Measurements from ENCODE around the gene ZNF615.
"Not testable (repeated sequence)": the region's sequence is repeated elsewhere in the genome, so short reads cannot be mapped to it uniquely, and the experiment has no call there.

Gene ZNF615

DNA sequence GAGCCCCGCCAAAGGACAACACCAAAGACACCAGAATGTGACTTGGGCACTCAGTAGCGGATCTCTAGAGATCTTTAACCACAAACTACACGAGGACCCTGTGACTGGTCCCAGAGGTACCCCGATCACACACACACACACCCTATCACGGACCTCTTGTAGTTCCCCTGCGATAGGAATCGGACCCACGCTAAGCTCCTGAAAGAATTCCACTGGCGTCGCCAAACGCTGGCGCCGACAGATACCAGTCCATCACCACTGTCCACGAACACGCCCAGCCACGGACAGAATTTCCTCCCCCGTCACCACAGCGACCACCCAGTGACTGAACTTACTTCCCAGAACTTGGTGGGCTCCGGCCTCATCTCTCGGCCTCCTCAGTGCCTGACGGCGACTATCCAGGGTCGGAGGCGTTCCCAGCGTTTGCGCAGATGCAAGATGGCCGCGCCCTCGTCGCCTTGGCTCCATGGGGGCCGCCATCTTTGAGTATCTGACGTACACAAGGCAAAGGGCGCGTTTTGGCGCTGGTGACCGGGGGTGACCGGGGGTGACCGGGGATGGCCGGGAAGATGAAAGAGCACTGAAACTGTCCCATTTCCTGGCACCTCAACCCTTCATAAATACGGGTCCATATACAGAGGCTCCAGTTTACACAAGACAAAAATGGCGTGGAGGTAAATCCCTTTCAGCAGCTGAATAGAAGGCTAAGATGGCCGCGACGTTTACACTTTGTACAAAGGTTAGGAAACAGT is at the start of gene ZNF615:
ZNF615 (minus strand) TSS at position 406 of the 752 bp plus-strand sequence. CDS start 4,500 bp downstream, outside the sequence.
- Histone ChIP-seq H3K9ac (ENCODE audit: low read depth, low read length) (peak within 1 kb of the TSS; percentile 96), H3K4me1 (ENCODE audit: insufficient read depth, low read length) (no peaks in the 10 kb centered on the region), H3K9me3 (ENCODE audit: control insufficient read depth, insufficient read depth, low read length) (no peaks in the 10 kb centered on the region; the same call in 1 of the 2 replicates), H3K36me3 (ENCODE audit: insufficient read depth, low read length) (0 out of 2 replicates have a peak, but pooled peaks cover 3% of the 10 kb centered on the region)

DNA sequence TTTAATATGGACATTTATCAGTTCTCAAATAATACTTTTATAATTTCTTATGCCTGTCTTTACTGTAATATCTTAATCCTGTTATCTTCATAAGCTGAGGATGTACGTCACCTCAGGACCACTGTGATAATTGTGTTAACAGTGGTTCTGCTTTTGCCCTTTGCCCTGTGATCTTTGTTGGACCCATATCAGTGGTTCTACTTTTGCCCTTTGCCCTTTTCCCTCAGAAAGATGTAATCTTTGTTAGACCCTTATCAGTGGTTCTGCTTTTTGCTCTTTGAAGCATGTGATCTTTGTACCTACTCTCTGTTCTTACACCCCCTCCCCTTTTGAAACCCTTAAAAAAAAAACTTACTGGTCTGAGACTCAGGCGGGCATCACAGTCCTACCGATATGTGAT is 48.5 kb upstream of the ZNF615 start:
- H3K36me3 ChIP-seq (ENCODE audit: insufficient read depth, low read length); H3K4me1 ChIP-seq (ENCODE audit: insufficient read depth, low read length); H3K9ac ChIP-seq (ENCODE audit: low read depth, low read length): not testable (repeated sequence)
- peaks cover 11% of the 10 kb centered on the region; the same call in 1 of the 2 replicates for H3K9me3 ChIP-seq (ENCODE audit: control insufficient read depth, insufficient read depth, low read length)

DNA sequence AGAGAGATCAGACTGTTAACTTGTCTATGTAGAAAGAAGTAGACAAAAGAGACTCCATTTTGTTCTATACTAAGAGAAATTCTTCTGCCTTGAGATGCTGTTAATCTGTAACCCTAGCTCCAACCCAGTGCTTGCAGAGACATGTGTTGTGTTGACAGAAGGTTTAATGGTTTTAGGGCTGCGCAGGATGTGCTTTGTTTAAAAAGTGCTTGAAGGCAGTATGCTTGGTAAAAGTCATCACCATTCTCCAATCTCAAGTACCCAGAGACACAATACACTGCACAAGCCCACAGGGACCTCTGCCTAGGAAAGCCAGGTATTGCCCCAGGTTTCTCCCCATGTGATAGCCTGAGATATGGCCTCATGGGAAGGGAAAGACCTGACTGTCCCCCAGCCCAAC is 43.7 kb upstream of the ZNF615 start:
- not testable (repeated sequence) for H3K4me1 ChIP-seq (ENCODE audit: insufficient read depth, low read length); H3K9ac ChIP-seq (ENCODE audit: low read depth, low read length); H3K36me3 ChIP-seq (ENCODE audit: insufficient read depth, low read length); H3K9me3 ChIP-seq (ENCODE audit: control insufficient read depth, insufficient read depth, low read length)

DNA sequence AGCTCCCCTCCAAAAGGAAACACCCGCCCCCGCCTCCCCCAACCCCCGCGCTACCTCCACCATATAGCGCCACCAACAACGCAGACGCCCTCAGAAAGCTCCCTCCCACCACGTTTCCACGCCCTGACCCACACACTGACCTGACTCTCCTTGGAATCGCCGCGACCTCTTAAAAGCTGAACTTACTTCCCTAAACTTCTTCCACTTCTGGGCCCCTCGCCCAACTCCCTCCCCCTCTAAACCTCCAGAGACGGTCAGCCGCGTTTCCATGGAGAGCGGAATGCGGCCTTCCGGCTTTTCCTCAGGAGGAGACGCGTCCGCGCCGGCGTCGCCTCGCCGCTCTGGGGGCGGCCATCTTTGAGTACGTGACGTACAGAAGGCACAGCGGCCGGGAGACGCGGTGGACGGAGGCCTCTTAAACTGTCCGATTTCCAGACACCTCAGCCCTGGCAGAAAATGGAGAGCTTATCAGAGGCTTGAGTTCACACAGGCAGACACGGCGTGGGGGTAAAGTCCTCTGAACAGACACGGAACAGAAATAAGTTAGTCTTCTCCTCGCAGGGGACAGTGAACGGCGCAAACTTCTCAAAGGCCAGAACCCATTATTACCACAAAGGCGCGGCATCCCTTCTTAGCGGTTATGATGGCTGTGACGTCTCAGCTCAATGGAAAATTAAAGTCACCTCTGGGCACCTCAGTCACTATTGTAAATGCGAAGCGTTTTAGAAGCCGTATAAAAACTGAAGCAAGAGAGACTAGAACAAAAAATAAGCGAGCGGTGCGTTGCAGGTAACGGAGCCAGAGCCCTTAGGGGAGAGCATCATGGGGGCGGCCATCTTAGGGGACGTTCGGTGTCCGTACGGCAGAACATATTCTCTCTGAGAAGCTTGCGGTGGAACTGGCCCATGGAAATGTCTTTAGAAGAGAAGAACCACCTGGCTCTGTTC is 40.8 kb upstream of the ZNF615 start, which contains the start of gene ZNF432:
ZNF432 (minus strand) TSS at position 284 of the 947 bp plus-strand sequence. CDS start 1,970 bp downstream, outside the sequence.
- Histone ChIP-seq H3K9me3 (ENCODE audit: control insufficient read depth, insufficient read depth, low read length) (no peaks in the 10 kb centered on the region), H3K9ac (ENCODE audit: low read depth, low read length) (peak within 1 kb of the TSS; percentile 81), H3K4me1 (ENCODE audit: insufficient read depth, low read length) (no peaks in the 10 kb centered on the region), H3K36me3 (ENCODE audit: insufficient read depth, low read length) (no peaks in the 10 kb centered on the region)

DNA sequence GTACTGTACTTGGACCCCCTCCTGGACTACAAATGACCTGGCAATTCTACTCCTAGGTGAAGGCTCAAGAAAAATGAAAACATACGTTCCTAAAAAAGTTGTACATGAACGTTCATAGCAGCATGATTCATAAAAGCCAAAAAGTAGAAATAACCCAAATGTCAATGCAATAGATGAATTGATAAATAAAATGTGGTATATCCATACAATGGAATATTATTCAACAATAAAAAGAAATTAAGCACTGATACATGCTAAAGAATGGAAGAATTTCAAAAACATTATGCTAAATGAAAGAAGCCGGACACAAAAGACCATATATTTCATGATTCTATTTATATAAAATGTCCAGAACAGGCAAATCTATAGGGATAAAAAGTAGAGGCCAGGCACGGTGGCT is 31.2 kb upstream of the ZNF615 start:
- peaks cover 18% of the 10 kb centered on the region for H3K9me3 ChIP-seq (ENCODE audit: control insufficient read depth, insufficient read depth, low read length)
- no peaks in the 10 kb centered on the region for H3K4me1 ChIP-seq (ENCODE audit: insufficient read depth, low read length)
- no peak overlapping the region for H3K9ac ChIP-seq (ENCODE audit: low read depth, low read length)
- H3K36me3 ChIP-seq (ENCODE audit: insufficient read depth, low read length), result peaks cover 18% of the 10 kb centered on the region; the same call in 1 of the 2 replicates

DNA sequence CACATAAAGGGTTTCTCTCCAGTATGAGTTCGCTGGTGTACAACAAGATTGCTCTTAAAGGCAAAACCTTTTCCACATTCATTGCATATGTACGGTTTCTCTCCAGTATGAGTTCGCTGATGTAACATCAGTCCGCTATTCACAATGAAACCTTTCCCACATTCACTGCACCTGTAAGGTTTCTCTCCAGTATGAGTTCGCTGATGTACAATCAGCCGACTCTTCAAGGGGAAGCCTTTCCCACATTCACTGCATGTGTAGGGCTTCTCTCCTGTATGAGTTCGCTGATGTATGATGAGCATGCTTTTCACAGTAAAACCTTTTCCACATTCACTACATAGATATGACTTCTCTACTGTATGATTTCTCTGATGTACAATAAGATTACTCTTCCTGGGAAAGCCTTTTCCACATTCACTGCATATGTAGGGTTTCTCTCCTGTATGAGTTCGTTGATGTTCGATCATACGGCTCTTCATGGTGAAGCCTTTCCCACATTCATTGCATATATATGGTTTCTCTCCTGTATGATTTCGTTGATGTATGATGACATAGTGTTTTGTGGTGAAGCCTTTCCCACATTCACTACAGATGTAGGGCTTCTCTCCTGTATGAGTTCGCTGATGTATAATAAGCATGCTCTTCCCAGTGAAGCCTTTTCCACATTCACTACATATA is 26.2 kb upstream of the ZNF615 start:
- Histone ChIP-seq H3K9ac (ENCODE audit: low read depth, low read length) (no peak overlapping the region), H3K9me3 (ENCODE audit: control insufficient read depth, insufficient read depth, low read length) (peaks cover 29% of the 10 kb centered on the region), H3K4me1 (ENCODE audit: insufficient read depth, low read length) (no peaks in the 10 kb centered on the region), H3K36me3 (ENCODE audit: insufficient read depth, low read length) (peaks cover 20% of the 10 kb centered on the region; the same call in 1 of the 2 replicates)

DNA sequence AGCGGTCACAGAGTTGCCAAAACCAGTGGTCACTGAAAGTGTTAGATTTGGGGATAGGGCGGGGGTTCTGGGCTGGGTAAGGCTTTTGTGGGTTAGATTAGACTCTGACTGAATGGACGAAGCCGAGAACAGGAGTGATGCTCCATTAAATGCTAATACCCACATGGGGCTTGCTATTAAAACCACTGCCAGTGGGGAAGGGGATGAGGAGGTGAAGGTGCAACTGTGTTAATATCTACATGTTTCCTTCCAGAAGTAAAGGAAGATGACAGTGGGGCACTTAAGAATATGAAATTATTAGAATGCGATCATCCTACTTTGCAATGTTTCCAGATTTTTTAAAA is 20.7 kb upstream of the ZNF615 start:
- Histone ChIP-seq H3K9me3 (ENCODE audit: control insufficient read depth, insufficient read depth, low read length) (peaks cover 6% of the 10 kb centered on the region), H3K36me3 (ENCODE audit: insufficient read depth, low read length) (peaks cover 18% of the 10 kb centered on the region; the same call in 1 of the 2 replicates), H3K9ac (ENCODE audit: low read depth, low read length) (peak overlapping the region; percentile 83), H3K4me1 (ENCODE audit: insufficient read depth, low read length) (no peaks in the 10 kb centered on the region; the same call in 1 of the 2 replicates)

DNA sequence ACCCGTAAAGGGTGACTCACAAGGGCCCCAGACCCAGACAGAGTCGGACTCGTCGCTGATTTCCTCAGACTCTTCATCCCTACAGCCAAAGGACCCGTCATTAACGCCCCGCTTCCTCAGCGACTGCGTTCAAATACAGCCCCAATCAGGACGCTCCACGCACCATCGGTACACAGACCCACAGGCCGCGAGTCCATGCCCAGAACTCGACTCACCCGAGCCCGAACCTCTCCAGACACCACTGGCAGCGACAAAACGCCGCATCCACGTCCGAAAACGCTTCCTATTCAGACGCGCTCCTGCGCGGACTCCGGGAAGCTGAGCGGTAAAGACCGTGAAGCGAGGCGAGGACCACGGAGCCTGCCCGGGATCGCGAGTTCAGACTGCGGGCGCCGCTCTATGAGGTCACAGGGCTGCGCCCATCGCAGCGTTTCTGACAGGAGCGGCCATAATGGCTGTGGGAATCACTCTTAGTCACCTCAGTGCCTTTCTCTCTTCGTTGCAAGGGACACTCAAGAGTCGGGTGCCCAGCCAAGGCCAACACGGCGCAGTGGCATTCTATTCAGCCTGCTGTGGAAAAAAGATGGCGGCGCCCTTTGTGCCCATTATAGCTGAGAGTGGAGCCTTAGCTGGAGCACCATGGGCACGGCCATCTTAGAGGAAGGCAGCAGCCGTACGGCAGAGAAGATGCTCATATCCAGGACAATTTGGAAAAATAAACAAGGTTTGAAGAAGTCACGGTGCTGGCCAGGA is 20.2 kb upstream of the ZNF615 start, which contains the start of gene ZNF614:
ZNF614 (minus strand) TSS at position 353 of the 753 bp plus-strand sequence. CDS start 2,634 bp downstream, outside the sequence.
- H3K9ac ChIP-seq (ENCODE audit: low read depth, low read length), result peak within 1 kb of the TSS; percentile 83
- H3K4me1 ChIP-seq (ENCODE audit: insufficient read depth, low read length), result no peaks in the 10 kb centered on the region; the same call in 1 of the 2 replicates
- peaks cover 3% of the 10 kb centered on the region for H3K9me3 ChIP-seq (ENCODE audit: control insufficient read depth, insufficient read depth, low read length)
- H3K36me3 ChIP-seq (ENCODE audit: insufficient read depth, low read length), result peaks cover 21% of the 10 kb centered on the region; the same call in 1 of the 2 replicates

DNA sequence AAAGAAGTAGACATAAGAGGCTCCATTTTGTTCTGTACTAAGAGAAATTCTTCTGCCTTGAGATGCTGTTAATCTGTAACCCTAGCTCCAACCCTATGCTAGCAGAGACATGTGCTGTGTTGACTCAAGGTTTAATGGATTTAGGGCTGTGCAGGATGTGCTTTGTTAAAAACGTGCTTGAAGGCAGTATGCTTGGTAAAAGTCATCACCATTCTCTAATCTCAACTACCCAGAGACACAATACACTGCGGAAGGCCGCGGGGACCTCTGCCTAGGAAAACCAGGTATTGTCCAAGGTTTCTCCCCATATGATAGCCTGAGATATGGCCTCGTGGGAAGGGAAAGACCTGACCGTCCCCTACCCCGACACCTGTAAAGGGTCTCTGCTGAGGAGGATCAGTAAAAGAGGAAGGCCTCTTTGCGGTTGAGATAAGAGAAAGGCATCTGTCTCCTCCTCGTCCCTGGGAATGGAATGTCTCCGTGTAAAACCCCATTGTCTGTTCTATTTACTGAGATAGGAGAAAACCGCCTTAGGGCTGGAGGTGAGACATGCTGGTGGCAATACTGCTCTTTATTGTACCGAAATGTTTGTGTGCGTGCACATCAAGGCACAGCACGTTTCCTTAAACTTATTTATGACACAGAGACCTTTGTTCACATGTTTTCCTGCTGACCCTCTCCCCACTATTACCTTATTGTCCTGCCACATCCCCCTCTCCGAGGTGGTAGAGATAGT is 18.4 kb upstream of the ZNF615 start:
- not testable (repeated sequence) for H3K9ac ChIP-seq (ENCODE audit: low read depth, low read length); H3K4me1 ChIP-seq (ENCODE audit: insufficient read depth, low read length); H3K9me3 ChIP-seq (ENCODE audit: control insufficient read depth, insufficient read depth, low read length)
- H3K36me3 ChIP-seq (ENCODE audit: insufficient read depth, low read length), result peaks cover 21% of the 10 kb centered on the region; the same call in 1 of the 2 replicates

DNA sequence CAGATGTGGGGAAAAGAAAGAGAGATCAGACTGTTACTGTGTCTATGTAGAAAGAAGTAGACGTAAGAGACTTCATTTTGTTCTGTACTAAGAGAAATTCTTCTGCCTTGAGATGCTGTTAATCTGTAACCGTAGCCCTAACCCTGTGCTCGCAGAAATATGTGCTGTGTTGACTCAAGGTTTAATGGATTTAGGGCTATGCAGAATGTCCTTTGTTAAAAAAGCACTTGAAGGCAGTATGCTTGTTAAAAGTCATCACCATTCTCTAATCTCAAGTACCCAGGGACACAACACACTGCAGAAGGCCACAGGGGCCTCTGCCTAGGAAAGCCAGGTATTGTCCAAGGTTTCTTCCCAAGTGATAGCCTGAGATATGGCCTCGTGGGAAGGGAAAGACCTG is 16.5 kb upstream of the ZNF615 start:
- H3K9ac ChIP-seq (ENCODE audit: low read depth, low read length); H3K9me3 ChIP-seq (ENCODE audit: control insufficient read depth, insufficient read depth, low read length); H3K4me1 ChIP-seq (ENCODE audit: insufficient read depth, low read length): not testable (repeated sequence)
- peaks cover 29% of the 10 kb centered on the region; the same call in 1 of the 2 replicates for H3K36me3 ChIP-seq (ENCODE audit: insufficient read depth, low read length)

DNA sequence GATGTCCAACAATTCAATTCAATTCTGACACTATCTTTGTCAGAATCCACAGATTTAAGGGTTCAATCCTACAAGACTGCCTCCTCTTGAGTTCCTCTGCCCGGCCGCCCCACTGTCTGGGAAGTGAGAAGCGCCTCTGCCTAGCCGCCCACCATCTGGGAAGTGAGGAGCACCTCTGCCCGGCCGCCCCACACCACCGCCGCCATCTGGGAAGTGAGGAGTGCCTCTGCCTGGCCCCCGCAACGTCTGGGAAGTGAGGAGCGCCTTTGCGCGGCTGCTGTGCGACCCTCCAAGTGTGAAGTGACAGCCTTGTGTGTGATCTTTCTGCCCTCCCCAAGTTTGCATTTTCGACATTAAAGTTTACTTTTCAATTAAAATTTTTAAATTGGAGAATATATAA is 14.2 kb upstream of the ZNF615 start:
- no peaks in the 10 kb centered on the region for H3K4me1 ChIP-seq (ENCODE audit: insufficient read depth, low read length)
- no peak overlapping the region for H3K9ac ChIP-seq (ENCODE audit: low read depth, low read length)
- no peaks in the 10 kb centered on the region; the same call in 1 of the 2 replicates for H3K9me3 ChIP-seq (ENCODE audit: control insufficient read depth, insufficient read depth, low read length)
- peaks cover 35% of the 10 kb centered on the region; the same call in 1 of the 2 replicates for H3K36me3 ChIP-seq (ENCODE audit: insufficient read depth, low read length)

DNA sequence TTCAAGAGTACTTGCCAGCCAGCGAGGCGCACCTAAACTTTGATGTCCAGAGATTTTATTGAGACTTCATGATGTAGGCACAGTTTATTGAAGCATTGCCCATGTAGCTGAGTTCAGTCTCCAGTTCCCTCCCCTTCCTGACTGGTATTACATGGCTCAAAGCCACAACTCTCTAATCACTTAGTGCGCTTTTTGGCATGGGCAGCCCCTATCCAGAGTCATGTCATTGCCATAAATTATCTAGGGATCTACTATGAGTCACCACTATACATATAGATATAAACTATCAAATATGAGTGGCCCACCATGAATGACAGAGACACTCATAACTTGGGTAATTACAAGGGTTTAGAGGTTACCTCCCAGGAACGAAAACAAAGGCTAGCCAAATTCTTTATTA is 12.5 kb upstream of the ZNF615 start:
- Histone ChIP-seq H3K4me1 (ENCODE audit: insufficient read depth, low read length) (no peaks in the 10 kb centered on the region), H3K36me3 (ENCODE audit: insufficient read depth, low read length) (peaks cover 45% of the 10 kb centered on the region; the same call in 1 of the 2 replicates), H3K9me3 (ENCODE audit: control insufficient read depth, insufficient read depth, low read length) (peaks cover 7% of the 10 kb centered on the region), H3K9ac (ENCODE audit: low read depth, low read length) (no peak overlapping the region)

DNA sequence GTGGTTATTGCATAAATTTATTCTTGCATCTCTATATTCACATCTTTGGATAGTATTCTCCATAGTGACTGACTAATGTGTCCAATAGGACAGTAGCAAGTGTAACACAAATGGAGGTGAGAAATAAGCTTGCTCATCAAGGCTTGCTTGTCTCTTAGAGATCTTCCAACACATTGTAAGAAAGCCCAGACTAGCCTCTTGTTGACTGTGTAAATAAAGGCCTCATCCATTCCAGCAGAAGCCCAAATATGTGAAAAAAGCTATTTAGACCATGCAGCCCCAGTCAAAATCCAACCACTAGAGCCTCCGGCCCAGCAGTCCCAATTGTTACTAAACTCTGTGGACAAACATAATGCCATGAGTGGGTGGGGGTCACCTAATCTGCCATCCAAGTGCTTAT is 2.7 kb upstream of the ZNF615 start:
- no peaks in the 10 kb centered on the region for H3K4me1 ChIP-seq (ENCODE audit: insufficient read depth, low read length)

More for the DNA sequence above, 2.7 kb upstream of the ZNF615 start:
- Histone ChIP-seq H3K36me3 (ENCODE audit: insufficient read depth, low read length) (no peaks in the 10 kb centered on the region), H3K9ac (ENCODE audit: low read depth, low read length) (no peak overlapping the region), H3K9me3 (ENCODE audit: control insufficient read depth, insufficient read depth, low read length) (no peaks in the 10 kb centered on the region)
